COLO668 (cell line): Measurements from ENCODE around the gene LHX5.

Experiments
- DNase-seq: peaks from one replicate; lab custom pipeline; 2025; ENCODE audit not compliant: unreplicated experiment; lab: John Stamatoyannopoulos, UW

The LHX5 gene

GRCh38 chr12:113478351-113479011, 6.8 kb upstream of the LHX5 start:
- no peak for DNase-seq

DNA sequence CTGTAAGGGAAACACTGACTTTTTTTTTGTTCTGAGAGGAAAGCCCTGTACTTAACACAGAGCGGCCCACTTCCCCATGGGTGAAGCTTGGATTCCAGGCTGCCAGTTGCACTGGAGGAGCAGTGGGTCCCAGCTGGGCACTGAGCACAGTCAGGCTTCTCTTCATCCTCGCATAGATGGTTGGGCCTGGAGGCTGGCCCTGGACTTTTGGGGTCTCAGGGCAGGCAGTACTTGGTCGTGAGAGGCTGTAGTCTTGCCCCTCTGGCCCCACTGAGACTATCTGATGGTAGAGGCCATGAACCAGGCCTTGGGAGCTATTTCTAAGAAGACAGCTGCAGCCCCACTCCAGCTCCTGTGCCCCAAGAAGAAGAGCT, 6.2 kb upstream of the LHX5 start:
- DNase-seq, result no peak

GRCh38 chr12:113477171-113477841, 5.6 kb upstream of the LHX5 start:
- no peak for DNase-seq

DNA sequence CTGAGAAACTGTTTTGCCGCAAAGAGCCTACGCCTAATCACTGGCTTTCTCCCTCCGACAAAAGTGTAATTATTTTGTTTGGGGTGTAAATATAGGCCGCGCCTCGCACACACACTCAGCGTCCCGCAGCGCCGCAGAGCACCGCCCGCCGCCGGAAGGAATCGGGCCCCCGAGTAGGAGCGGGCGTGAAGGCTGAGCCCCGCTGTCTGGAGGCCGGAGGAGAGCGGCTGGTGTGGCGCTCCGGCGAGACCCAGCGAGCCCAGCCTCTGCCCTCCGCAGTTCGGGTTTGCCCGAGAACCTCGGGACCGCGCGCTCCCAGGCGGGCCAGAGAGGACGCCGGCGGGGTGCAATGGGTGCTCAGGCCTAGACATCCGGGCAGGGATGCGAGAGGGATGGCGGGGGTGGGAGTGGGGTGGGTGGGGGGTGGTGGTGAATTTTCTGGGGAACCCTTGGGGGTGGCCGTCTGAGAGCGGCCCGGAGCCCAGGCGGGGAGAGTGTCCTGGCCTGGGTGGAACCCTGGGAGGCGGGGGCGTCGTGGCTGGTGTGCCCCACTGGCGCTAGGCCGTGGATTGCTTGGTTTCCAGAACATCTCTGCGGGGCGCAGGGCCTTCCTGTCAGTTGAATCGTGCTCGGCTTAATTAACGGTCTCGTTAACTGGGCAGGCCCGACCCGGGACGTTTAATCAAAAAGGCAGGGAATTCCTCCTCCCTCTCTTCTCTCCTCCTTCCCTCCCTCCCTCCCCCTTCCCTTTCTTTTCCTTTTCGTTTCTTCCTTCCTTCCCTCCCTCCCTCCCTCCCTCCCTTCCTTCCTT, 4.7 kb upstream of the LHX5 start:
- no peak for DNase-seq

- no peak for DNase-seq
Measured at GRCh38 chr12:113475451-113476175, 3.9 kb upstream of the LHX5 start.

GRCh38 chr12:113474635-113475436, 3.2 kb upstream of the LHX5 start:
- DNase-seq, result no peak

DNA sequence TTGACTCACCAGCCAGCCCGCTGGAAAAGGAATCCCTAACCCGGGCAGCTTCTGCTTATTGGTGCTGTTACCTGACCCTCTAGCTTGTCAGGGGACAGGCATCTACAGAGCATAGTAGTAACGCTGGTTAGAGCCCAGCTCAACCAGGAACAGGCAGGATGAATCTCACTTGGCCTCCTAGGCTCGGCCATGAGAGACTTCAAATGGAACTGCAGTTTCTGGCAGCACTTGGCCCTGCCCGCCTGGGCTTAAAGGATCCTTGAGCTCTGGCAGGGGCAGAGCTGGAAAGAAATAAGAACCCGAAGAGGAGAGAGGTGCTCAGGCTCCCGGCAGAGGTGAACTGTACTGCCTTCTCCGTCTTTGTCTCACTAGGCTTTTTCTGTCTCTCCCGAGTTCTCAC, 2.3 kb upstream of the LHX5 start:
- DNase-seq, result no peak

- DNase-seq, result no peak
Measured at GRCh38 chr12:113473400-113473799, 1.7 kb upstream of the LHX5 start.

- DNase-seq, result no peak
Measured at GRCh38 chr12:113472191-113473121, 785 bp upstream of the LHX5 start.

DNA sequence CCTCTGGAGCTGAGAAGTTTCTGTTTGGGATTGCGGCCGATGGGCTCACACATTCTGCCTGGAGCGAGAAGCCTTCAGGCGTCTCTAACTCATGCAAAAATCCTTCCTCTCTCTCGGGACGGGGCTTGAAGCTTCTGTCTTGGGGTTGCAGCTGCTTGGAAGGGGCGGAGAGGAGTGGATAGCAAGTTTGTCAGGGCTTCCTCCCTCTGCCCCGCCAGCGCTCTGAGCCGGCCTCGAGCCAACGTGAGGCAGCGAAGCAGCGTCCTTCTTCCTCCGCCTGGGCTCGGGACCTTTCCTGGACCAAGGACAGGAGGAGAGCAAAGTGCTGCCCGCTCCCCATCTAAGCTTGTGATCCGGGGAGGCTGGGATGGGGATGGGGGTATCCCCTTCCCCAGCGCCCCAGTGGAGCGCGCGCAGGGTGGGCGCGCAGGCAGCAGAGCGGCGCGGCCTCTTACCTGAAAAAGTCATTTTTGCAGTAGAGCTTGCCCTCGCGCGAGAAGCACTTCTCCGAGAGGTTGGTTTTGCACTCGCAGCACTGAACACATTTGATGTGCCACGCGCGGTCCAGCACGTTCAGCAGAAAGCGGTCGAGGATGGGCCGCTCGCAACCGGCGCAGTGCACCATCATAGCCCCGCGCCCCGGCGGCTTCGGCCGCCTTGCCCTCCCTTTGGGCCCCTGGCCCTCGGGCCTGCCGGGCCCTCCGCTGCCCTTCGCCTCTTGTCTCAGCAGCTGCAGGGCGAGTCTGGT, 626 bp downstream of the LHX5 start:
- DNase-seq, result no peak

DNA sequence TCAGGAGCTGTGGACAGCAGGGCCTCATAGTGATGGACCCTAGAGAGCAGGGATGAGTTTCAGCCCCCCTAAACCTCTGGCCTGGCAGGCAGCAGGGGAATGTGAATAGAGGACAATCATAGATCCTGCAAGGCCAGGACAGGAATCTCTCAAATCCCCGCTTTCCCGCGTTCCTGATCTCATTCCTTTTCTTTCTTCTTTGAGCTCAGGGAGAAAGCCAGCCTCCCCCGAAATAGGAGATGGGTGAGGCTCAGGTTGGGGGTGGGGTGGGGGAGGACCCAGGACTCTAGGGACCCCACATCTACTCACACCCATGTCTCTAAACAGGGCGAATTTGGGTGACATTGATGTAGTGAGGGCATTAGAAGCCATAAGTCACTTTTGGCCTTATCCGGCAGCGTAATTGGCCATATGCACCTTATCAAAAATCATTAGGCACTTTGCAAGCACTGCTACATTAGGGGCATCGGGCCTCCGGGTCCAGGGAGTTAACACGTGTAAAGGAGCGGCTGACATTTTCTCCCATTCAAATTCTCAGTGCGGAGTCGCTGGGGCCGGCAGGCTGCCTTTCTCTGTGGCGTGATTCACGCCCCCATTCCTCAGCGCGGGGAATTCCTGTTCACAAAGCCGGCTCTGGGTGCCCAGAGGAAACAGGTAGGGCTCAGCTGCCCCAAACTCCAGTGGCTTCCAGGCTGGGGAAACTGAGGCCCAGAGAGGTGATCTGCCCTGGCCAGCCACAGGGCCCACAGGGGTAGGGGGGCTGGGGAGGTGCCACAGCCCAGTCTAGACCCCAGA, 1.5 kb downstream of the LHX5 start:
- no peak for DNase-seq

DNA sequence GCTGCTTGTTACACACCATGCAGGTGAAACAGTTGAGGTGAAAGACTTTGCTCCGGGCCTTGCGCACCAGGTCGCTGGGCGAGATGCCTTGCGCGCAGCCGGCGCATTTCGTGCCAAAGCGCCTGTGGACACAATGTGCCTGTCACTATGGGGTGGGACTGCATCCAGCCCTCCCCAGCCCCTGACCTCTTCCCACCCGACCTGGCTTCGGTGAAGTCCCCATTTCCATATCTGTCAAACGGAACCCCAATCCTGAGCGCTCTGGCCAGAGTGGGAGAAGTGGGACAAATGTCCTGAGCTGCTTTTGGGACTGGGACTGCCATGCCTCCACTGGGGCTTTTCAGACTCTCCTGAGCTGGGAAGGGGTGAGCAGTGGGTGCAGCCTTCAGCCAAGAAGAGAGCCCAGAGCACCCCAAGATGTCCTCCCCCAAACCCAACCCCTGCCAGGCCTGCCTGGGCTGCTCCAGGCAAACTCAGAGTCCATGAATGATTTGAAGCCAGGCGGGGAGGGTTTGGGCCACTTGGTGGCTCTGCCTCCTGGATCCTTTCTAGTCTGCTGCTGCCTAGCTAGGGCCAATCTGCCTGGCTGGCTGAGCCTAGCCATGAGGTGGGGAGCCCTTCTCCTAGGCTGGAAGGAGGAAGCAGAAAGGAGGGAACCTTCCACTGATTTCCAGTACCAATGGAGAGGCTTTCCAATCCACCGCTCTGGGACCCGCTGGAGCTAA, 2.3 kb downstream of the LHX5 start:
- no peak for DNase-seq

DNA sequence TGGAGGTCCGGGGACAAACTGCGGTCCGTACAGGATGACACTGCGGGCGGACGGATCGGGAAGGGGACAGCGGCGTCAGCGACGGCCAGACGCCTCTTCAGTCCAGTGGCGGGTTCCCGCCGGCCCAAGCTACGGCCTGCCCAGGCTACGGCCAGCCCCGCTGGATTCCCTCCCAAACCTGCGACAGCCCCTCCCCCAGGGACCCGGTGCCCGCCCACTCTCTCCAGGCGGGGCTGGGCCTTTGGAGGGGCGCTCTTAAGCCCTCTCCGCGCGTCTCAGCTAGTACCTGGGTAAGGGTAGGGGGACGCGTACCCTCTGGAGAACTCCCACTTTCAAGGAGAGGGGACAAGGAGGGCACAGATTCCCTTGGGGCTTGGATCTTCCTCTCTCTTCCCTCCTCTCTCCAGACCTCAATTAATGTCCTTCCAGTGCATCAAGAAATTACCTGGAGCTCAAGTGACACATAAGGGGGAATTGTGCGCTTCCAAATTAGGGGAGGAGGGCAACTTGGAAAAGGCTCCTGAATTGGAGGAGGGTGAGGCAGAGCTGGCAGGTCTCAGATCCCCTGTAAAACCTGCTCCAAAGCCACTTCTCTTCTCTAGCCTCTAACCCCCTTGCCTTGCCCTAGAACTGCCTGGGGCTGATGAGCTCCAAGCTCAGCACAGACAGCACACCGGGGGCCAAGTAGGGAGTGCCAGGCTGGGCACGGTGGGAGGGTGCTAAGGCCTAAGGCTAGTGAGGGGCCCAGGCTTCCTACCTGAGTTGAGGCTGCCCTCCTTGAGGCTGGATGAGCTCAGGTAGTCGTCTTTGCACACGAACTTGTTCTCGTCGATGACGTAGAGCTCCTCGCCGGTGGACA, 3.1 kb downstream of the LHX5 start:
- no peak for DNase-seq

DNA sequence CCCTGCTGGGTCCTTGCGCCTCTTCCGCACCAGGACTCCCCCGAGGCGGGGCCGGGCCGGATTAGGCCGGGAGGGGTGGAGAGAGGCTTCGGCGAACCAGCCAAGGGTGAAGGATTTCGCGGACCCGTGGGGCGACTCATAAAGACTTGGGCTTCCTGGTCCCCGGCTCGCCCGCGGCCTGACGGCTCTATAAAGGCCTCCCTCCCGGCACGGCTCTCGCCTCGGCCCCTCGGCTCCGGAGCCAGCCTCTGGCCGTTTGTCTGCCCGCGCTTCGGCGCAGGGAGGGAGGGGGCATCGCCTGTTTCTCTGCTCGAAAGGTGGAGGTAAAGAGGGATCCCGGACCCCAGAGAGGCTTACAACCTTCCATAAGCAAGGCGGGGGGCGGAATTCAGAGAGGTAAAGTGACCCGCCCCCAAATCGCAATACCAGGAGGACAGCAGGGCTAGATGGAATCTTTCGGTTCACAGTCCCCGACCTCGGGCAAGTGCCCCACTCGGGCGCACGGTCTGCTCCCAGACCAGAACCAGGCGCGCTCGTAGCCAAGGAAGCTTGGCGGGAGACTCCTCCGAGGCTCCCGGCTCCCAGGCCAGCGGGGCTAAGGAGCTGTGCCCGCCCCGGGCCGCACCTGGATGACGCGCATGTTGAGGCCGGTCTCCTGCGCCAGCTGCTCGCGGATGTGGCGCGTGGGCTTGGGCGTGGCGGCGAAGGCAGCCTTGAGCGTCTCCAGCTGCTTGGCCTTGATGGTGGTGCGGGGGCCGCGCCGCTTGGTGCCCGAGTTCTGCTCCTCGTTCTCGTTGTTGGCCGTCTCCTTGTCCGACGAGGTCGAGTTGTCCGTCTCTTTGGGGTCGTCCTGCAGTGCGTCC, 3.9 kb downstream of the LHX5 start:
- peak; percentile 50 for DNase-seq

DNA sequence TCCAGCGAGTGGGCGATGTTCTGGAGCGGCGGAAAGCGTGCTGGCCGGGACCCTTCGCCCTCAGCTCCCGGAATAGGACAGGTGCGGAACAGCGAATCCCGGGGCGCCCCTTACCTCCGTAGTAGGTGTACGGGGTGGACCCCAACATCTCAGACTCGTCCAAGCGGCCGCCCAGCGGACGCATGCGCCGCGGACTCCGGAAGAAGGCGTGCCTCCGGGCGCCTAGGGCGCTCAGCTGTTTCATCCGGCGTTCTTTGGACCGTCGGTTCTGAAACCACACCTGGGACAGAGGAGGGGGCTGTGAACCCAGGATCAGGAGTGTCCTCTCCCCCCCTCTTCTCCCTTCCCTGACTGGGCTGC, 4.5 kb downstream of the LHX5 start:
- peak; percentile 32 for DNase-seq
